Gastroesophageal sphincter (tissue), 3 donors: Measurements from ENCODE around the gene LBP.

ENCODE experiments used
- CTCF ChIP-seq, 4 experiments: fragments of 200-600 bp in 2 of 4; fragments of 450-650 bp in 2 of 4; sonication (generic) in 1 of 4; IDR thresholded peaks; one replicate each; pipeline ENCODE4 v1.5.1; 2017 to 2019; ENCODE audit warnings: antibody characterized with exemption in 4 of 4, mild to moderate bottlenecking in 2 of 4, moderate library complexity in 2 of 4
- POLR2A ChIP-seq, 2 donors: fragments of 450-650 bp; IDR thresholded peaks; one replicate each; pipeline ENCODE4 v1.6.1; 2017; ENCODE audit warnings: antibody characterized with exemption in 2 of 2, mild to moderate bottlenecking in 2 of 2, moderate library complexity in 1 of 2
- POLR2AphosphoS5 ChIP-seq: sonication (generic); formaldehyde crosslinking; IDR thresholded peaks from one replicate; pipeline ENCODE4 v1.6.1; 2017; ENCODE audit warnings: antibody characterized with exemption

GRCh38 chr20:38303908-38304379 is 42.3 kb upstream of the LBP start, which contains the start of gene BPI:
- TF ChIP-seq POLR2A (IDR thresholded peaks at IDR 0.05), result no peak
- TF ChIP-seq POLR2AphosphoS5, result no peak
- TF ChIP-seq CTCF (IDR thresholded peaks at IDR 0.05), result no peak
